HL-60 (cell line): Measurements from ENCODE around the gene OSBPL2.

Experiments
- POLR2AphosphoS5 ChIP-seq: IDR thresholded peaks from 2 replicates; pipeline ENCODE4 v1.6.1; 2012; ENCODE audit warnings: low read depth
- TF ChIP-seq, protein P1 (sequence below): IDR thresholded peaks from one replicate; pipeline ENCODE4 v1.5.1; 2011; ENCODE audit warnings: low read length, control low read depth, inconsistent platforms; ENCODE audit not compliant: insufficient read depth
- TF ChIP-seq, protein P2 (sequence below): IDR thresholded peaks from 2 replicates; pipeline ENCODE4 v1.6.1; 2012; ENCODE audit warnings: low read depth; ENCODE audit not compliant: insufficient replicate concordance

DNA sequence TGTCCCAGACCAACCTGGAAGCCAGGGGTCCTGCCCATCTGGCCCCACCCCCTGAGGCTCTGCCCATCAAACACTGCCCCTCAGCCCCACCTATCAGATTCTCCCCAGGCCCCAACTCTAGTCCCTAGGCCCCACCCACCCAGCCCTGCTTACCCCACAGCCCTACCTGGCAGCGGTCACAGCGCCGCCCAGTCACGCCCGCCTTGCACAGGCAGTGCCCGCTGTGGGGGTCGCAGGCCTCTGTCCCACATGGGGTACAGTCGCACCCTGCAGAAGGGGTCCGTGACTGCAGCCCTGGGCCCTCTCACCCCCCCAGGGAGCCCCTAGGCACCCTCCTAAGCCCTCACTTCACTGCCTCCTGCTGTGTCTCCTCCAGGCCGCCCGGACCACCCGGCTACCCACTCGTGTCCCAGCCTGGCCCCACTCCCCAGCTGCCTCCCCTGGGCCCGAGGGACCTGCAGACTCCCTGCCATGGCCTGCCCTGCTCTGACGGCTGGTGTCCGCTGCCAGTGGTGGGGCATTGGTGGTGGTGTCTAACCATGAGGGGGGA is 84.2 kb downstream of the OSBPL2 start:
- TF ChIP-seq, protein P1, sequence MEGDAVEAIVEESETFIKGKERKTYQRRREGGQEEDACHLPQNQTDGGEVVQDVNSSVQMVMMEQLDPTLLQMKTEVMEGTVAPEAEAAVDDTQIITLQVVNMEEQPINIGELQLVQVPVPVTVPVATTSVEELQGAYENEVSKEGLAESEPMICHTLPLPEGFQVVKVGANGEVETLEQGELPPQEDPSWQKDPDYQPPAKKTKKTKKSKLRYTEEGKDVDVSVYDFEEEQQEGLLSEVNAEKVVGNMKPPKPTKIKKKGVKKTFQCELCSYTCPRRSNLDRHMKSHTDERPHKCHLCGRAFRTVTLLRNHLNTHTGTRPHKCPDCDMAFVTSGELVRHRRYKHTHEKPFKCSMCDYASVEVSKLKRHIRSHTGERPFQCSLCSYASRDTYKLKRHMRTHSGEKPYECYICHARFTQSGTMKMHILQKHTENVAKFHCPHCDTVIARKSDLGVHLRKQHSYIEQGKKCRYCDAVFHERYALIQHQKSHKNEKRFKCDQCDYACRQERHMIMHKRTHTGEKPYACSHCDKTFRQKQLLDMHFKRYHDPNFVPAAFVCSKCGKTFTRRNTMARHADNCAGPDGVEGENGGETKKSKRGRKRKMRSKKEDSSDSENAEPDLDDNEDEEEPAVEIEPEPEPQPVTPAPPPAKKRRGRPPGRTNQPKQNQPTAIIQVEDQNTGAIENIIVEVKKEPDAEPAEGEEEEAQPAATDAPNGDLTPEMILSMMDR: no peak
- TF ChIP-seq, protein P2, sequence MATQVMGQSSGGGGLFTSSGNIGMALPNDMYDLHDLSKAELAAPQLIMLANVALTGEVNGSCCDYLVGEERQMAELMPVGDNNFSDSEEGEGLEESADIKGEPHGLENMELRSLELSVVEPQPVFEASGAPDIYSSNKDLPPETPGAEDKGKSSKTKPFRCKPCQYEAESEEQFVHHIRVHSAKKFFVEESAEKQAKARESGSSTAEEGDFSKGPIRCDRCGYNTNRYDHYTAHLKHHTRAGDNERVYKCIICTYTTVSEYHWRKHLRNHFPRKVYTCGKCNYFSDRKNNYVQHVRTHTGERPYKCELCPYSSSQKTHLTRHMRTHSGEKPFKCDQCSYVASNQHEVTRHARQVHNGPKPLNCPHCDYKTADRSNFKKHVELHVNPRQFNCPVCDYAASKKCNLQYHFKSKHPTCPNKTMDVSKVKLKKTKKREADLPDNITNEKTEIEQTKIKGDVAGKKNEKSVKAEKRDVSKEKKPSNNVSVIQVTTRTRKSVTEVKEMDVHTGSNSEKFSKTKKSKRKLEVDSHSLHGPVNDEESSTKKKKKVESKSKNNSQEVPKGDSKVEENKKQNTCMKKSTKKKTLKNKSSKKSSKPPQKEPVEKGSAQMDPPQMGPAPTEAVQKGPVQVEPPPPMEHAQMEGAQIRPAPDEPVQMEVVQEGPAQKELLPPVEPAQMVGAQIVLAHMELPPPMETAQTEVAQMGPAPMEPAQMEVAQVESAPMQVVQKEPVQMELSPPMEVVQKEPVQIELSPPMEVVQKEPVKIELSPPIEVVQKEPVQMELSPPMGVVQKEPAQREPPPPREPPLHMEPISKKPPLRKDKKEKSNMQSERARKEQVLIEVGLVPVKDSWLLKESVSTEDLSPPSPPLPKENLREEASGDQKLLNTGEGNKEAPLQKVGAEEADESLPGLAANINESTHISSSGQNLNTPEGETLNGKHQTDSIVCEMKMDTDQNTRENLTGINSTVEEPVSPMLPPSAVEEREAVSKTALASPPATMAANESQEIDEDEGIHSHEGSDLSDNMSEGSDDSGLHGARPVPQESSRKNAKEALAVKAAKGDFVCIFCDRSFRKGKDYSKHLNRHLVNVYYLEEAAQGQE: no peak
- TF ChIP-seq POLR2AphosphoS5: no peak
